Heart left ventricle (tissue), 16 donors: ENCODE results near the gene PRKAR1B. TPM values are rescaled to one million over a fixed set of nuclear protein-coding genes. Genes with fewer than 3 reads are reported as not detected.

Source experiments
- ATAC-seq, 4 donors: fragments of 200-7000 bp; cut with Tn5 transposase; one replicate each; pipeline ENCODE4 v1.9.1; 2020 to 2022; ENCODE audit warnings: moderate library complexity in 4 of 4, mild to moderate bottlenecking in 3 of 4, moderate number of reproducible peaks in 1 of 4
- DNase-seq, 5 donors: peaks; one replicate each; pipeline ENCODE4 v3.0.0-alpha.2; 2020
- H3K27ac ChIP-seq, 12 donors: fragments of 200-600 bp; sonication (generic) in 4 of 12; one replicate each; pipeline versions ENCODE4 v1.5.0 to v1.8.0; 2016 to 2022; ENCODE audit warnings: mild to moderate bottlenecking in 2 of 12
- H3K27me3 ChIP-seq, 9 donors: fragments of 200-600 bp; sonication (generic) in 2 of 9; one replicate each; pipeline versions ENCODE4 v1.5.1 to v1.8.0; 2016 to 2022; ENCODE audit warnings: mild to moderate bottlenecking in 3 of 9
- H3K36me3 ChIP-seq, 9 donors: fragments of 200-600 bp; sonication (generic) in 2 of 9; one replicate each; pipeline versions ENCODE4 v1.5.0 to v1.8.0; 2018 to 2022; ENCODE audit warnings: mild to moderate bottlenecking in 2 of 9
- H3K4me1 ChIP-seq, 12 donors: fragments of 200-600 bp; sonication (generic) in 4 of 12; one replicate each; pipeline versions ENCODE4 v1.5.0 to v1.8.0; 2016 to 2022; ENCODE audit warnings: mild to moderate bottlenecking in 3 of 12
- H3K4me3 ChIP-seq, 12 donors: fragments of 200-600 bp; sonication (generic) in 4 of 12; one replicate each; pipeline versions ENCODE4 v1.5.0 to v1.8.0; 2017 to 2022; ENCODE audit warnings: mild to moderate bottlenecking in 9 of 12, moderate library complexity in 4 of 12
- H3K9me3 ChIP-seq, 12 donors: fragments of 200-600 bp; sonication (generic) in 4 of 12; one replicate each; pipeline versions ENCODE4 v1.5.0 to v1.8.0; 2016 to 2022; ENCODE audit warnings: mild to moderate bottlenecking in 1 of 12
- POLR2A ChIP-seq, 2 donors: fragments of 450-650 bp; IDR thresholded peaks; one replicate each; pipeline ENCODE4 v1.6.1; 2017; ENCODE audit warnings: antibody characterized with exemption in 2 of 2, mild to moderate bottlenecking in 2 of 2, moderate library complexity in 2 of 2
- WGBS, 4 donors: extraction: QIAGEN DNeasy Blood & Tissue Kit in 2 of 4; methylation state at CpG; one replicate each; pipeline versions ENCODE4 v1.1.5 to v1.1.7; 2013 to 2018; 5-methylcytosine and 5-hydroxymethylcytosine counted together
- intact Hi-C, 10 donors: fragments of 100-400 bp; cut with DNase I; formaldehyde crosslinking; loops; one replicate each; pipeline versions ENCODE4 v1.11.1 to v1.14.2; 2022
- polyA plus RNA-seq, 2 donors: library from polyadenylated mRNA; stranded (reverse); fragments of 200-250 nt; gene quantifications; one replicate each; pipeline ENCODE4 v1.2.3, GENCODE V29; 2013
- total RNA-seq, 9 donors: library from RNA; depleted of rRNA in 2 of 9; stranded (reverse); fragments of >200 nt in 2 of 9; fragmentation: NEBNext Ultra II Directional in 3 of 9; extraction: Animal tissue kit (Norgen Biotek cat#: 25700) in 3 of 9; gene quantifications; one replicate each; pipeline versions ENCODE4 v1.1.0 to v1.2.4, GENCODE V29; 2016 to 2023
- TF ChIP-seq, protein P1 (sequence below), 12 donors: fragments of 200-600 bp; sonication (generic) in 4 of 12; IDR thresholded peaks; one replicate each; pipeline versions ENCODE4 v1.5.0 to v1.8.0; 2018 to 2022; ENCODE audit warnings: antibody characterized with exemption in 12 of 12, mild to moderate bottlenecking in 5 of 12
- donor health status: ischemic (EF 13 %, LVEDD 7.1; RV severe dilation, severe dysfunction).
- donor health status: healthy with polysubstance abuse.
- donor health status: DM: no; HTN: yes; CAD: no.
- donor health status: DM: no; HTN: no; CAD: no.
- donor health status: ischemic (EF 25% LVEDD 6.9; RV normal size, moderate dysfunction).
- donor health status: ischemic (EF 25% LVEDD 5.7; RV mildly dilated, moderate dysfunction).
- donor health status: healthy.
- donor health status: DM: yes; HTN: yes; CAD: no.
- donor health status: ischemic (EF 35%, LVEDD 5.7; RV mildly dilated, moderate dysfunction).
- donor health status: nonischemic (EF 11% LVEDD 7.7; RV severe dilation, severe dysfunction).
- donor health status: DM: yes; HTN: yes; CAD: no.
- donor health status: PGD.
- donor health status: ischemic (EF 29% LVEDD 5.4; RV normal size, mild dysfunction).
- donor health status: nonischemic (EF 23%, LVEDD 6.1; RV moderate dilation, normal function).

The PRKAR1B gene
- total and polyA plus RNA-seq, 11 donors = 4.1 to 22.2 (median 17.9) TPM

DNA sequence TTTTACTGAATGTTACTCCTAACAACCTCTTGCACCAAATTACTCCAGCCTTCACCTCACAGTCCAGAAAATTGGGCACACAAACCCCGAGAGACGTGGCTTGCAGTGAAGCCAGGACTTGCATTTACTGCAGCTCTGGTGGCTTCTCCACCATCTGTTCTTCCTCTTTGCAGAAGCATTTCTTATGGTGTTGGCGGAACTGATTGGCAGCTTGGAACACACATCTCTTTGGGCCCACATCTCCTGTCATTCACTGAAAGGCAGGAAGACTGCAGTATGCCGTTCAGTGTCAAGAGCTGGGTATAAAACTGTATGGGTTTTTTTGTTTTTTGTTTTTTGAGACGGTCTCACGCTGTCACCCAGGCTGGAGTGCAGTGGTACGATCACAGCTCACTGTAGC lies 38.3 kb upstream of the PRKAR1B start:
- WGBS, 4 donors = 93 to 98% (median 96%) methylated on average over 7 of the region's 7 CpGs
- Histone ChIP-seq H3K4me1 (peaks cover 0 to 16% (median 7%) of the 10 kb centered on the region in 12 donors), H3K27me3 (no peaks in the 10 kb centered on the region), H3K36me3 (peaks cover 3 to 65% (median 55%) of the 10 kb centered on the region in 9 donors), H3K9me3 (no peaks in the 10 kb centered on the region), H3K4me3 (no peak overlapping the region), H3K27ac (no peak overlapping the region)
- TF ChIP-seq, protein P1, sequence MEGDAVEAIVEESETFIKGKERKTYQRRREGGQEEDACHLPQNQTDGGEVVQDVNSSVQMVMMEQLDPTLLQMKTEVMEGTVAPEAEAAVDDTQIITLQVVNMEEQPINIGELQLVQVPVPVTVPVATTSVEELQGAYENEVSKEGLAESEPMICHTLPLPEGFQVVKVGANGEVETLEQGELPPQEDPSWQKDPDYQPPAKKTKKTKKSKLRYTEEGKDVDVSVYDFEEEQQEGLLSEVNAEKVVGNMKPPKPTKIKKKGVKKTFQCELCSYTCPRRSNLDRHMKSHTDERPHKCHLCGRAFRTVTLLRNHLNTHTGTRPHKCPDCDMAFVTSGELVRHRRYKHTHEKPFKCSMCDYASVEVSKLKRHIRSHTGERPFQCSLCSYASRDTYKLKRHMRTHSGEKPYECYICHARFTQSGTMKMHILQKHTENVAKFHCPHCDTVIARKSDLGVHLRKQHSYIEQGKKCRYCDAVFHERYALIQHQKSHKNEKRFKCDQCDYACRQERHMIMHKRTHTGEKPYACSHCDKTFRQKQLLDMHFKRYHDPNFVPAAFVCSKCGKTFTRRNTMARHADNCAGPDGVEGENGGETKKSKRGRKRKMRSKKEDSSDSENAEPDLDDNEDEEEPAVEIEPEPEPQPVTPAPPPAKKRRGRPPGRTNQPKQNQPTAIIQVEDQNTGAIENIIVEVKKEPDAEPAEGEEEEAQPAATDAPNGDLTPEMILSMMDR (IDR thresholded peaks at IDR 0.05) = no peak
- TF ChIP-seq POLR2A (IDR thresholded peaks at IDR 0.05) = no peak
- ATAC-seq (no peak), DNase-seq (no peak)
- intact Hi-C loops = no loop called here

DNA sequence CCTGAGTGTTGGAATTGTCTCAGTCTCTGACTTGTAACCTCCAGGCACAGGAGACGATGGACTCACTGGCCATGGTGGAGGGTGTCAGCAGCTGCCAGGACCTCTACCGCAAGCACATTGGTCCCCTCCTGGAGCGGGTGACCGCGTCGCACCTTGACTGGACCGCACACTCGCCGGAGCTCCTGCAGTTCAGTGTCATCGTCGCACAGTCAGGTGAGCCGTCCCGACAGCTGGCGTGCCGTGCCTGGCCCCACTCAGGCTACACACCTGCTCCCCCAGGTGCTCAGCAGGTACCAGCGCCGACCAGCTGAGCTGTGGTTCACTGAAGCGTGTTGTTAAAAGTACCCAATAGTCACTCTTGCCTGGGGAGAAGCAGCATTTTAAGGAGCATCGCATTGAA lies 36.7 kb upstream of the PRKAR1B start:
- Histone ChIP-seq H3K27me3 (no peaks in the 10 kb centered on the region), H3K4me1 (peaks cover 0 to 3% (median under 1%) of the 10 kb centered on the region in 12 donors), H3K27ac (no peak overlapping the region), H3K9me3 (no peaks in the 10 kb centered on the region), H3K4me3 (no peak overlapping the region), H3K36me3 (peaks cover 3 to 78% (median 64%) of the 10 kb centered on the region in 9 donors)
- DNase-seq = no peak
- intact Hi-C loops = no loop called here
- WGBS, 4 donors = 93 to 98% (median 97%) methylated on average over 13 to 19 of the region's 19 CpGs
- ATAC-seq = no peak
- TF ChIP-seq, protein P1 (IDR thresholded peaks at IDR 0.05) = no peak
- TF ChIP-seq POLR2A (IDR thresholded peaks at IDR 0.05) = no peak

DNA sequence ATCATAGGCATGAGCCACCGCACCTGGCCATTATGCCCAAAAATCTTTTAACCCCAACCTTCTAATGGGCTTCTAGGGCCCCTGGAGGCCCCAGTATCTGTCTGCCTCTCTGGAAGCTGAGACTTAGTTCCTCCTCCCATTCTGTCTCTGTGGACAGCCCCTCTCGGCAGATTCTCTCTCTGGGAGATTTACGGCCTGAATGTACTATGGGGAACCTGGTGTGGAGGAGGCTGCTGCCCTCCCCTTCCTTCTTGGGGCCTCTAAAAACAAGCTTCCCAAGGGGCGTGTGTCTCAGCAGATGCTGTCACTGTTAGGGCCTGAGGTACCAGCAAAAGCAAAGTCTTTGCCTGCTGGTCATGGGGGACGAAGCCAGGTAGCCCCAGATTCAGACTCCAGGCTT lies 35.8 kb upstream of the PRKAR1B start:
- H3K27ac ChIP-seq = no peak overlapping the region
- no peak for TF ChIP-seq POLR2A (IDR thresholded peaks at IDR 0.05)
- TF ChIP-seq, protein P1 (IDR thresholded peaks at IDR 0.05) = no peak
- no peaks in the 10 kb centered on the region for H3K4me1 ChIP-seq
- H3K4me3 ChIP-seq = no peak overlapping the region
- ATAC-seq (no peak), DNase-seq (no peak)
- no peaks in the 10 kb centered on the region for H3K9me3 ChIP-seq
- H3K36me3 ChIP-seq = peaks cover 3 to 87% (median 73%) of the 10 kb centered on the region in 9 donors
- no peaks in the 10 kb centered on the region for H3K27me3 ChIP-seq
- intact Hi-C loops = no loop called here
- WGBS, 4 donors = 90 to 94% (median 92%) methylated on average over 4 to 5 of the region's 5 CpGs

DNA sequence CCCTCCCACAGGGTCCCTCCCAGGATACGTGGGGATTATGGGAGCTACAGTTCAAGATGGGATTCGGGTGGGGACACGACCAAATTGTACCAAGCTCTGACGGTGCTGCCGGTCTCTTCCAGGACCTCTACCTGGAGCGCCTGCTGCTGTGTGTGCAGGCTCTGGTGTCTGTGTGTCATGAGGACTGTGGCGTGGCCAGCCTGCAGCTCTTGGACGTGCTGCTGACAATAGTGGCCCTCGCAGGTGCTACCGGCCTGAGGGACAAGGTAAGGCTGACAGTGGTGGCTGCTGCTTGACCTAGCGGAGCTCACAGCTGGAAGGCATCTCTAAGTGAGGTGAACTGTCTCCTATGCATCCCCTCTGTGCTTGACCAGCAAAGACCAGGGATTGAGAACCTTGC lies 34.5 kb upstream of the PRKAR1B start:
- no peak overlapping the region for H3K4me3 ChIP-seq
- no peak overlapping the region for H3K27ac ChIP-seq
- ATAC-seq (no peak), DNase-seq (no peak)
- WGBS, 4 donors = 92 to 96% (median 95%) methylated on average over 8 to 11 of the region's 11 CpGs
- H3K27me3 ChIP-seq = no peaks in the 10 kb centered on the region
- intact Hi-C loops = no loop called here
- H3K36me3 ChIP-seq = peaks cover 6 to 97% (median 82%) of the 10 kb centered on the region in 9 donors
- no peaks in the 10 kb centered on the region for H3K9me3 ChIP-seq
- TF ChIP-seq, protein P1 (IDR thresholded peaks at IDR 0.05) = no peak
- no peak for TF ChIP-seq POLR2A (IDR thresholded peaks at IDR 0.05)
- H3K4me1 ChIP-seq = no peaks in the 10 kb centered on the region
